Neural cell (in vitro differentiated cells): ENCODE results near the gene ADRM1. TPM values are rescaled to one million over a fixed set of nuclear protein-coding genes. Genes with fewer than 3 reads are reported as not detected.

Experiments
- H2AFZ ChIP-seq: fragments of 200-600, 300-800 bp; sonication (generic), shearing (Covaris generic); 2 replicates; pipeline ENCODE4 v1.6.0; 2014; ENCODE audit warnings: low read depth, mild to moderate bottlenecking, antibody characterized with exemption, low read length, moderate library complexity
- H3F3A ChIP-seq: fragments of 200-600 bp; shearing (Covaris generic); 2 replicates; pipeline ENCODE4 v1.6.1; 2016; ENCODE audit warnings: mild to moderate bottlenecking, moderate library complexity, mixed read lengths, antibody characterized with exemption, low read length; ENCODE audit not compliant: insufficient read depth, poor library complexity, severe bottlenecking
- H3K27ac ChIP-seq: fragments of 200-600, 300-800 bp; sonication (generic), shearing (Covaris generic); 2 replicates; pipeline ENCODE4 v1.5.1; 2014; ENCODE audit warnings: mild to moderate bottlenecking, low read length, moderate library complexity
- H3K27me3 ChIP-seq: fragments of 300-800, 200-600 bp; sonication (generic), shearing (Covaris generic); 2 replicates; pipeline ENCODE4 v1.6.0; 2014; ENCODE audit warnings: mild to moderate bottlenecking, low read depth, low read length, moderate library complexity; ENCODE audit not compliant: insufficient read depth
- H3K36me3 ChIP-seq: fragments of 300-800, 200-600 bp; sonication (generic), shearing (Covaris generic); 2 replicates; pipeline ENCODE4 v1.5.1; 2014; ENCODE audit warnings: mild to moderate bottlenecking, antibody characterized with exemption, low read length, moderate library complexity; ENCODE audit not compliant: insufficient read depth
- H3K4me2 ChIP-seq: fragments of 300-800, 200-600 bp; sonication (generic), shearing (Covaris generic); 2 replicates; pipeline ENCODE4 v1.6.0; 2014; ENCODE audit warnings: mild to moderate bottlenecking, low read length
- H3K4me3 ChIP-seq: fragments of 300-800, 200-600 bp; sonication (generic), shearing (Covaris generic); 2 replicates; pipeline ENCODE4 v1.5.1; 2014; ENCODE audit warnings: mild to moderate bottlenecking, low read length, moderate library complexity
- H3K79me2 ChIP-seq: fragments of 200-600 bp; shearing (Covaris generic); replicated peaks from 2 replicates; pipeline ENCODE4 v1.6.0; 2014; ENCODE audit warnings: mild to moderate bottlenecking, low read length, moderate library complexity; ENCODE audit not compliant: insufficient read depth
- H3K9ac ChIP-seq: fragments of 300-800, 200-600 bp; sonication (generic), shearing (Covaris generic); 2 replicates; pipeline ENCODE4 v1.6.1; 2016; ENCODE audit warnings: mild to moderate bottlenecking, low read length, mixed read lengths
- H3K9me2 ChIP-seq: fragments of 200-600 bp; shearing (Covaris generic); 2 replicates; pipeline ENCODE4 v1.6.1; 2016; ENCODE audit warnings: mild to moderate bottlenecking, low read length, mixed read lengths; ENCODE audit not compliant: insufficient read depth
- H3K9me3 ChIP-seq: fragments of 200-600, 300-800 bp; sonication (generic), shearing (Covaris generic); 2 replicates; pipeline ENCODE4 v1.6.1; 2016; ENCODE audit warnings: mild to moderate bottlenecking, mixed run types, low read length, moderate library complexity, mixed read lengths
- H4K20me1 ChIP-seq: fragments of 200-600 bp; shearing (Covaris generic); 2 replicates; pipeline ENCODE4 v1.6.1; 2016; ENCODE audit warnings: mild to moderate bottlenecking, mixed run types; ENCODE audit not compliant: insufficient read depth
- EP300 ChIP-seq: fragments of 450-650 bp; conservative IDR thresholded peaks from 2 replicates; pipeline ENCODE4 v1.6.1; 2014; ENCODE audit warnings: antibody characterized with exemption, mild to moderate bottlenecking, moderate library complexity; ENCODE audit not compliant: poor library complexity, severe bottlenecking
- EZH2 ChIP-seq: fragments of 200-600, 300-800 bp; shearing (Covaris generic), sonication (generic); IDR thresholded peaks from 2 replicates; pipeline ENCODE4 v1.6.1; 2014; ENCODE audit warnings: antibody characterized with exemption, low read length, borderline replicate concordance, mild to moderate bottlenecking; ENCODE audit not compliant: insufficient read depth, poor library complexity, severe bottlenecking
- MXI1 ChIP-seq: fragments of 450-650 bp; conservative IDR thresholded peaks from 2 replicates; pipeline ENCODE4 v1.6.1; 2014; ENCODE audit warnings: antibody characterized with exemption, mild to moderate bottlenecking; ENCODE audit not compliant: poor library complexity, severe bottlenecking
- POLR2AphosphoS5 ChIP-seq: IDR thresholded peaks from 2 replicates; pipeline ENCODE4 v1.6.1; 2012
- RAD21 ChIP-seq: fragments of 450-650 bp; conservative IDR thresholded peaks from 2 replicates; pipeline ENCODE4 v1.6.1; 2014; ENCODE audit warnings: antibody characterized with exemption, mild to moderate bottlenecking, moderate library complexity
- SMC3 ChIP-seq: fragments of 450-650 bp; conservative IDR thresholded peaks from 2 replicates; pipeline ENCODE4 v1.6.1; 2014; ENCODE audit warnings: antibody characterized with exemption, mild to moderate bottlenecking, moderate library complexity; ENCODE audit not compliant: poor library complexity
- TAF1 ChIP-seq: IDR thresholded peaks from 2 replicates; pipeline ENCODE4 v1.6.1; 2012; ENCODE audit warnings: low read depth
- polyA plus RNA-seq: library from polyadenylated mRNA; depleted of rRNA; stranded (reverse); fragments of >200 nt; gene quantifications from 2 replicates; pipeline ENCODE4 v1.2.3, GENCODE V29; 2014
- TF ChIP-seq, protein P1 (sequence below): fragments of 450-650 bp; IDR thresholded peaks from 2 replicates; pipeline ENCODE4 v1.5.1; 2014; ENCODE audit warnings: antibody characterized with exemption, mild to moderate bottlenecking, moderate library complexity; ENCODE audit not compliant: poor library complexity, severe bottlenecking
- TF ChIP-seq, protein P2 (sequence below): IDR thresholded peaks from 2 replicates; pipeline ENCODE4 v1.6.1; 2012; ENCODE audit warnings: borderline replicate concordance

The ADRM1 gene
- polyA plus RNA-seq, 1 donor from 2014 or later: 111 TPM

DNA sequence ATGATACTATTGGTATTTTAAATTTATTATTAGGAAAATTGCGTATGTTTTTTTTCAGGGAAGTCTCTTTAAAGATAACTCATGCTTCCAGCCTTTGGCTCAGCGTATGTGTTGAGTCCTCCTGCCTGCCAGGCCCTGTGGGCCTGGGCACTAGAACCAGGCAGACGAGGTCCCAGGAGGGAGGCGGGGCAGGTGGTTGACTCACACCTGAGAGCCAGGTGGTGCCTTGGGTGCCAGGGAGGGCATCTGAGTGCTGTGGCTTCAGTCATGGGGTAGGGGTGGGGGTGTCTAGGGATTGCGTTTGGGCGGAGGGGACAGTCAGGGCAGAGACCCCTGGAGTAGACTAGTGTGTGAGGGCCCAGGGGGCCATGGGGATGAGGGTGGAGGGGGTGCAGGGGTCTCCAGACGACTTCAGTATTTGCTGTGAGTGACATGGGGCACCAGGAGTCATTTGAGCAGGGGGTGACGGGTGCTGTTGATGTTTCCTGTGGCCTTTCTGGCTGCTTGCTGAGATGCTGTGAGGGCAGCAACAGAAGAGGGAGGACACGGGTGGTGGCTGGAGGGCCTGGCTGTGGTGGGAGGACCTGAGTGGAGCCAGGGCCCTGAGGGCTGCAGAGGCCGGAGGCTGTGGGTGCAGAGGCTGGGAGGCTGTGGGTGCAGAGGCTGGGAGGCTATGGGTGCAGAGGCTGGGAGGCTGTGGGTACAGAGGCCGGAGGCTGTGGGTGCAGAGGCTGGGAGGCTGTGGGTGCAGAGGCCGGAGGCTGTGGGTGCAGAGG, 14.8 kb upstream of the ADRM1 start:
- TF ChIP-seq RAD21 (no peak), POLR2AphosphoS5 (no peak), SMC3 (no peak), MXI1 (no peak), EZH2 (no peak), TAF1 (no peak), EP300 (no peak)
- TF ChIP-seq, protein P1, sequence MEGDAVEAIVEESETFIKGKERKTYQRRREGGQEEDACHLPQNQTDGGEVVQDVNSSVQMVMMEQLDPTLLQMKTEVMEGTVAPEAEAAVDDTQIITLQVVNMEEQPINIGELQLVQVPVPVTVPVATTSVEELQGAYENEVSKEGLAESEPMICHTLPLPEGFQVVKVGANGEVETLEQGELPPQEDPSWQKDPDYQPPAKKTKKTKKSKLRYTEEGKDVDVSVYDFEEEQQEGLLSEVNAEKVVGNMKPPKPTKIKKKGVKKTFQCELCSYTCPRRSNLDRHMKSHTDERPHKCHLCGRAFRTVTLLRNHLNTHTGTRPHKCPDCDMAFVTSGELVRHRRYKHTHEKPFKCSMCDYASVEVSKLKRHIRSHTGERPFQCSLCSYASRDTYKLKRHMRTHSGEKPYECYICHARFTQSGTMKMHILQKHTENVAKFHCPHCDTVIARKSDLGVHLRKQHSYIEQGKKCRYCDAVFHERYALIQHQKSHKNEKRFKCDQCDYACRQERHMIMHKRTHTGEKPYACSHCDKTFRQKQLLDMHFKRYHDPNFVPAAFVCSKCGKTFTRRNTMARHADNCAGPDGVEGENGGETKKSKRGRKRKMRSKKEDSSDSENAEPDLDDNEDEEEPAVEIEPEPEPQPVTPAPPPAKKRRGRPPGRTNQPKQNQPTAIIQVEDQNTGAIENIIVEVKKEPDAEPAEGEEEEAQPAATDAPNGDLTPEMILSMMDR: no peak
- TF ChIP-seq, protein P2, sequence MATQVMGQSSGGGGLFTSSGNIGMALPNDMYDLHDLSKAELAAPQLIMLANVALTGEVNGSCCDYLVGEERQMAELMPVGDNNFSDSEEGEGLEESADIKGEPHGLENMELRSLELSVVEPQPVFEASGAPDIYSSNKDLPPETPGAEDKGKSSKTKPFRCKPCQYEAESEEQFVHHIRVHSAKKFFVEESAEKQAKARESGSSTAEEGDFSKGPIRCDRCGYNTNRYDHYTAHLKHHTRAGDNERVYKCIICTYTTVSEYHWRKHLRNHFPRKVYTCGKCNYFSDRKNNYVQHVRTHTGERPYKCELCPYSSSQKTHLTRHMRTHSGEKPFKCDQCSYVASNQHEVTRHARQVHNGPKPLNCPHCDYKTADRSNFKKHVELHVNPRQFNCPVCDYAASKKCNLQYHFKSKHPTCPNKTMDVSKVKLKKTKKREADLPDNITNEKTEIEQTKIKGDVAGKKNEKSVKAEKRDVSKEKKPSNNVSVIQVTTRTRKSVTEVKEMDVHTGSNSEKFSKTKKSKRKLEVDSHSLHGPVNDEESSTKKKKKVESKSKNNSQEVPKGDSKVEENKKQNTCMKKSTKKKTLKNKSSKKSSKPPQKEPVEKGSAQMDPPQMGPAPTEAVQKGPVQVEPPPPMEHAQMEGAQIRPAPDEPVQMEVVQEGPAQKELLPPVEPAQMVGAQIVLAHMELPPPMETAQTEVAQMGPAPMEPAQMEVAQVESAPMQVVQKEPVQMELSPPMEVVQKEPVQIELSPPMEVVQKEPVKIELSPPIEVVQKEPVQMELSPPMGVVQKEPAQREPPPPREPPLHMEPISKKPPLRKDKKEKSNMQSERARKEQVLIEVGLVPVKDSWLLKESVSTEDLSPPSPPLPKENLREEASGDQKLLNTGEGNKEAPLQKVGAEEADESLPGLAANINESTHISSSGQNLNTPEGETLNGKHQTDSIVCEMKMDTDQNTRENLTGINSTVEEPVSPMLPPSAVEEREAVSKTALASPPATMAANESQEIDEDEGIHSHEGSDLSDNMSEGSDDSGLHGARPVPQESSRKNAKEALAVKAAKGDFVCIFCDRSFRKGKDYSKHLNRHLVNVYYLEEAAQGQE: no peak
- no peaks in the 10 kb centered on the region for H3K79me2 ChIP-seq
- no peaks in the 10 kb centered on the region for H3K9me2 ChIP-seq
- H4K20me1 ChIP-seq: no peaks in the 10 kb centered on the region
- H3K36me3 ChIP-seq: peaks cover 6% of the 10 kb centered on the region
- no peaks in the 10 kb centered on the region for H3K9me3 ChIP-seq
- H3K4me2 ChIP-seq: no peak overlapping the region
- no peak overlapping the region for H2AFZ ChIP-seq
- H3K9ac ChIP-seq: no peak overlapping the region
- no peak overlapping the region for H3K27ac ChIP-seq
- H3K4me3 ChIP-seq: no peak overlapping the region
- no peaks in the 10 kb centered on the region for H3F3A ChIP-seq
- H3K27me3 ChIP-seq: no peaks in the 10 kb centered on the region

DNA sequence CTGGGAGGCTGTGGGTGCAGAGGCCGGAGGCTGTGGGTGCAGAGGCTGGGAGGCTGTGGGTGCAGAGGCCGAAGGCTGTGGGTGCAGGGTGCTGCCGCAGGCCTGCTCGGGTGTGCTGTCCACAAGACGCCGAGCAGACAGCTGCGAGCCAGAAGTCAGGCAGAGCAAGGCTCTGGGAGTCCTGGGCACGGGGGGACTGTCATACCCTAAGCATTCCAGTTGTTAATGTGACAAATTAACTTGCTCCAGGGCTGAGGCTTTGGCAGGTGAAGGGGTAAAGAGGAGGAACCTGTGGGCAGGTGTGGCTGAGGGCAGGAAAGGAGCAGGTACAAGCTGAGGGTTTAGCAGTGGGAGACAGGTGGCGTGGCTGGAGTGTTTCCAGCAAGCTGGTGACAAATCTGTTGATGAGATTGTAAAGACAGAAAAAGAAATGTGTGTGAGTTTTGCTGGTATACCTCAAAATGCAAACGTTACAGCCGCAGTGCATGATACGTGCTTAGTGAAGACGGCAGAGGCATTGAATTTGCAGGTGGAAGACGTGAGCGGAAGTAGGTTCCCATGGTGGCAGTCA, 14.2 kb upstream of the ADRM1 start:
- TF ChIP-seq, protein P2: no peak
- TF ChIP-seq MXI1 (no peak), TAF1 (no peak), EP300 (no peak), SMC3 (no peak), EZH2 (no peak), RAD21 (no peak), POLR2AphosphoS5 (no peak)
- TF ChIP-seq, protein P1: no peak
- Histone ChIP-seq H3F3A (no peaks in the 10 kb centered on the region), H3K36me3 (peaks cover 6% of the 10 kb centered on the region)

More for the DNA sequence above, 14.2 kb upstream of the ADRM1 start:
- no peak overlapping the region for H3K4me2 ChIP-seq
- H3K9me2 ChIP-seq: no peaks in the 10 kb centered on the region
- no peak overlapping the region for H2AFZ ChIP-seq
- H3K27me3 ChIP-seq: no peaks in the 10 kb centered on the region
- no peaks in the 10 kb centered on the region for H4K20me1 ChIP-seq
- no peak overlapping the region for H3K27ac ChIP-seq
- H3K9ac ChIP-seq: no peak overlapping the region
- no peaks in the 10 kb centered on the region for H3K9me3 ChIP-seq
- no peak overlapping the region for H3K4me3 ChIP-seq
- H3K79me2 ChIP-seq: no peaks in the 10 kb centered on the region
